ENCODE results near the gene THADA. TPM values are rescaled to one million over a fixed set of nuclear protein-coding genes. Genes with fewer than 3 reads are reported as not detected.

THADA gene
- total RNA-seq, 4 donors from 2014 or later, result 26.2 to 58.3 (median 29.7) TPM

- H3K27ac ChIP-seq, result no peak overlapping the region
- H3K4me3 ChIP-seq, result no peak overlapping the region
- H3K27me3 ChIP-seq, result no peaks in the 10 kb centered on the region
- no peaks in the 10 kb centered on the region for H3K4me1 ChIP-seq
- TF ChIP-seq EP300 (IDR thresholded peaks at IDR 0.05) (peak; percentile 20), POLR2AphosphoS5 (IDR thresholded peaks at IDR 0.05) (no peak)
- H3K36me3 ChIP-seq, result peaks cover 13% of the 10 kb centered on the region
- H3K9me3 ChIP-seq, result no peaks in the 10 kb centered on the region
- no peak for DNase-seq (ENCODE audit: low spot score in 2 of 2)
- WGBS, result 52% methylated on average over 1 of the region's 1 CpG
These were observed 100.1 kb downstream of the THADA start for GRCh38 chr2:43495727-43496126.

DNA sequence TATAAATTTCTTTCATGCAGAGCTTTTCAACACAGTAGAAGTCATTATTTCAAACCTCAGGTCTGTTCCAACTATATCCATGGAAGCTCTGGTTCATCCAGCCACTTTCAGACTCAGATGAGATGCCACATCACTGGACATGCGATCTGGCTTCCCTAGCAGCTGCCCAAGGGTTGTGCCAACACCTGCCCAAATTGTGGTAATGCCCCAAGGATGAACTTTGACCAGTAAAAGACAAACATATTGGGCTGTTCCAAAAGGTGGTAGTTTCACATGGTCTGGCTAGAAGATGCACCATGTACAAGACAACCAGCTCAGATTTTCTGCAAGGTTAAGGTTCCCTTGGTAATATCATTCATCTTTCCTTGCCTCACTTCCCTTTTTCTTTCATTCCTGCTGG, 101.9 kb downstream of the THADA start:
- Histone ChIP-seq H3K27ac (no peak overlapping the region), H3K9me3 (no peaks in the 10 kb centered on the region), H3K4me3 (no peak overlapping the region), H3K4me1 (no peaks in the 10 kb centered on the region), H3K27me3 (no peaks in the 10 kb centered on the region), H3K36me3 (peaks cover 13% of the 10 kb centered on the region)
- DNase-seq (ENCODE audit: low spot score in 2 of 2), result no peak
- 100% methylated on average over 1 of the region's 1 CpG for WGBS
- TF ChIP-seq POLR2A (IDR thresholded peaks at IDR 0.05) (no peak), EP300 (IDR thresholded peaks at IDR 0.05) (no peak), POLR2AphosphoS5 (IDR thresholded peaks at IDR 0.05) (no peak)
- TF ChIP-seq, protein P1, sequence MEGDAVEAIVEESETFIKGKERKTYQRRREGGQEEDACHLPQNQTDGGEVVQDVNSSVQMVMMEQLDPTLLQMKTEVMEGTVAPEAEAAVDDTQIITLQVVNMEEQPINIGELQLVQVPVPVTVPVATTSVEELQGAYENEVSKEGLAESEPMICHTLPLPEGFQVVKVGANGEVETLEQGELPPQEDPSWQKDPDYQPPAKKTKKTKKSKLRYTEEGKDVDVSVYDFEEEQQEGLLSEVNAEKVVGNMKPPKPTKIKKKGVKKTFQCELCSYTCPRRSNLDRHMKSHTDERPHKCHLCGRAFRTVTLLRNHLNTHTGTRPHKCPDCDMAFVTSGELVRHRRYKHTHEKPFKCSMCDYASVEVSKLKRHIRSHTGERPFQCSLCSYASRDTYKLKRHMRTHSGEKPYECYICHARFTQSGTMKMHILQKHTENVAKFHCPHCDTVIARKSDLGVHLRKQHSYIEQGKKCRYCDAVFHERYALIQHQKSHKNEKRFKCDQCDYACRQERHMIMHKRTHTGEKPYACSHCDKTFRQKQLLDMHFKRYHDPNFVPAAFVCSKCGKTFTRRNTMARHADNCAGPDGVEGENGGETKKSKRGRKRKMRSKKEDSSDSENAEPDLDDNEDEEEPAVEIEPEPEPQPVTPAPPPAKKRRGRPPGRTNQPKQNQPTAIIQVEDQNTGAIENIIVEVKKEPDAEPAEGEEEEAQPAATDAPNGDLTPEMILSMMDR (IDR thresholded peaks at IDR 0.05), result no peak

GRCh38 chr2:43491065-43491639, 104.7 kb downstream of the THADA start:
- Histone ChIP-seq H3K36me3 (peaks cover 4% of the 10 kb centered on the region), H3K4me1 (peaks cover 13% of the 10 kb centered on the region), H3K9me3 (no peaks in the 10 kb centered on the region), H3K27ac (no peak overlapping the region), H3K27me3 (no peaks in the 10 kb centered on the region), H3K4me3 (no peak overlapping the region)
- DNase-seq (ENCODE audit: low spot score in 2 of 2), result no peak
- WGBS, result 74% methylated on average over 2 of the region's 2 CpGs
- no peak for TF ChIP-seq POLR2A (IDR thresholded peaks at IDR 0.05)
- TF ChIP-seq, protein P1 (IDR thresholded peaks at IDR 0.05), result no peak
- TF ChIP-seq POLR2AphosphoS5 (IDR thresholded peaks at IDR 0.05), result no peak
- TF ChIP-seq EP300 (IDR thresholded peaks at IDR 0.05), result no peak

DNA sequence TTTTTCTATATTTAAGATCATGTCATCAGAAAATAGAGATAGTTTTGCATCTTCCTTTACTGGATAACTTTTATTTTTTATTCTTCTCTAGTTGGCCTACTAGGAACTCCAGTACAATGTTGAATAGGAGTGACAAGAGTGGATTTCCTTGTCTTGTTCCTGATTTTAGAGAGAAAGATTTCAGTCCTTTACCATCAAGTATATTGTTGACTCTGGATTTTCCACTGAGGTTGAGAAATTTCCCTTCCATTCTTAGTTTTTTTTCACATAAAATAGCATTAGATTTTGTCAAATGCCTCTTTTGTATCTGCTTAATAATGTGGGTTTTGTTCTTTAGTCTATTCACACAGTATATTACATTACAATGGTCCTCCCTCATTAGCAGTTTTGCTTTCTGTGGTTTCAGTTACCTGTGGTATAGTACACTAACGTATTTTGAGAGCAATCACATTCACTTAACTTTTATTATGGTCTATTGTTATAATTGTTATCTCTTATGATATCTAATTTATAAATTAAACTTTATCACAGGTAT, 105.5 kb downstream of the THADA start:
- H3K27me3 ChIP-seq, result no peaks in the 10 kb centered on the region
- no peaks in the 10 kb centered on the region for H3K9me3 ChIP-seq
- H3K27ac ChIP-seq, result no peak overlapping the region
- H3K4me1 ChIP-seq, result peaks cover 20% of the 10 kb centered on the region
- no peak for TF ChIP-seq POLR2AphosphoS5 (IDR thresholded peaks at IDR 0.05)
- no peak overlapping the region for H3K4me3 ChIP-seq
- WGBS, result 78% methylated on average over 1 of the region's 1 CpG
- DNase-seq (ENCODE audit: low spot score in 2 of 2), result no peak
- H3K36me3 ChIP-seq, result peaks cover 4% of the 10 kb centered on the region

GRCh38 chr2:43488737-43489136, 107.1 kb downstream of the THADA start:
- no peaks in the 10 kb centered on the region for H3K9me3 ChIP-seq
- TF ChIP-seq EP300 (IDR thresholded peaks at IDR 0.05) (no peak), POLR2AphosphoS5 (IDR thresholded peaks at IDR 0.05) (no peak), POLR2A (IDR thresholded peaks at IDR 0.05) (no peak)
- TF ChIP-seq, protein P1 (IDR thresholded peaks at IDR 0.05), result no peak
- H3K27me3 ChIP-seq, result no peaks in the 10 kb centered on the region
- DNase-seq (ENCODE audit: low spot score in 2 of 2), result no peak
- 85% methylated on average over 3 of the region's 3 CpGs for WGBS
- H3K4me3 ChIP-seq, result no peak overlapping the region
- peaks cover 29% of the 10 kb centered on the region for H3K4me1 ChIP-seq
- no peak overlapping the region for H3K27ac ChIP-seq
- H3K36me3 ChIP-seq, result peaks cover 4% of the 10 kb centered on the region

DNA sequence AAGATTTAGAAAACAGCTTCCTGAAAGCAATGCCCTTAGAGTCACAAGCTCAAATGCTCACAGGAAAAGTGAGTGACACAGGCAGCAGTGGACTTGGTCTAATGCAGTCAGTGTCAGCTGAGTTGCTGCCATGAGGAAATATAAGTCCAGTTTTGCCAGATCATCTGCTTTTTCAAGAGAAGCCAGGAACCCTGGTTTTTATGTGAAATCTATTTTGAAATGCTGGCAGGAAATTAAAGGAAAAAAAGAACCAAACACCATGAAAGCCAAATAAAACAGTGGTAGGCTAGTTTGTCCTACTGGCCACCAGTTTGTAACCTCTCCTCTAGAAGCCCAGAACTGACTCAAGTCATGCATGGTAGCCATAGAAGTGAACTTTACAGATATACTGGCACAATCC, 109.2 kb downstream of the THADA start:
- DNase-seq (ENCODE audit: low spot score in 2 of 2), result no peak
- Histone ChIP-seq H3K27ac (peak overlapping the region; percentile 78), H3K4me3 (no peak overlapping the region), H3K9me3 (no peaks in the 10 kb centered on the region), H3K36me3 (no peaks in the 10 kb centered on the region), H3K27me3 (no peaks in the 10 kb centered on the region), H3K4me1 (peaks cover 41% of the 10 kb centered on the region)
- TF ChIP-seq, protein P1 (IDR thresholded peaks at IDR 0.05), result no peak
- TF ChIP-seq EP300 (IDR thresholded peaks at IDR 0.05), result no peak
- peak in 1 of 2 donors; percentile 57 for TF ChIP-seq POLR2A (IDR thresholded peaks at IDR 0.05)
- peak in 2 of 3 donors; percentile 52 to 82 for TF ChIP-seq POLR2AphosphoS5 (IDR thresholded peaks at IDR 0.05)

Data from suprapubic skin (tissue), 4 donors.